ENCODE results near the gene C4orf17. TPM values are rescaled to one million over a fixed set of nuclear protein-coding genes. Genes with fewer than 3 reads are reported as not detected.

Gene C4orf17
- total RNA-seq = 1 to 10 TPM in 1 of 2 donors, not detected in 1; 2.0 TPM

GRCh38 chr4:99510721-99511120 is at the start of gene C4orf17:
C4orf17 (plus strand) TSS chr4:99511021; CDS start chr4:99513082, 2,061 bp downstream.
- no peak for DNase-seq (ENCODE audit: low spot score)
- Histone ChIP-seq H3K9me3 (no peaks in the 10 kb centered on the region), H3K4me3 (no peak within 1 kb of the TSS), H3K27me3 (replicated peaks; ENCODE audit: insufficient read depth) (no peaks in the 10 kb centered on the region), H3K27ac (no peak within 1 kb of the TSS), H3K4me1 (replicated peaks) (no peaks in the 10 kb centered on the region), H3K36me3 (no peaks in the 10 kb centered on the region)
- TF ChIP-seq CTCF (IDR thresholded peaks at IDR 0.05) (no peak), POLR2AphosphoS5 (IDR thresholded peaks at IDR 0.05) (no peak), POLR2A (IDR thresholded peaks at IDR 0.05) (no peak)
- intact Hi-C loops (cut with DNase I) = no loop called here
- WGBS = 81% methylated on average over 4 of the region's 4 CpGs

GRCh38 chr4:99461623-99462401 is 49.0 kb upstream of the C4orf17 start:
- Histone ChIP-seq H3K27me3 (replicated peaks; ENCODE audit: insufficient read depth) (no peaks in the 10 kb centered on the region), H3K36me3 (no peaks in the 10 kb centered on the region), H3K9me3 (no peaks in the 10 kb centered on the region), H3K4me1 (replicated peaks) (no peaks in the 10 kb centered on the region), H3K27ac (no peak overlapping the region), H3K4me3 (no peak overlapping the region)
- WGBS = 76% methylated on average over 4 of the region's 4 CpGs
- no peak for DNase-seq (ENCODE audit: low spot score)
- TF ChIP-seq POLR2A (IDR thresholded peaks at IDR 0.05) = no peak
- TF ChIP-seq CTCF (IDR thresholded peaks at IDR 0.05) = no peak
- no peak for TF ChIP-seq POLR2AphosphoS5 (IDR thresholded peaks at IDR 0.05)
- intact Hi-C loops (cut with DNase I) = loop anchor here (5.0 to 10.0 kb wide), 2 partner anchors 467 to 525 kb away; partner anchors contain the start of gene METAP1

GRCh38 chr4:99462875-99463464 is 47.9 kb upstream of the C4orf17 start:
- 31% methylated on average over 4 of the region's 4 CpGs for WGBS
- Histone ChIP-seq H3K27ac (no peak overlapping the region), H3K4me3 (no peak overlapping the region), H3K27me3 (replicated peaks; ENCODE audit: insufficient read depth) (no peaks in the 10 kb centered on the region), H3K4me1 (replicated peaks) (no peaks in the 10 kb centered on the region), H3K9me3 (no peaks in the 10 kb centered on the region), H3K36me3 (no peaks in the 10 kb centered on the region)
- intact Hi-C loops (cut with DNase I) = loop anchor here (5.0 to 10.0 kb wide), 2 partner anchors 468 to 526 kb away; partner anchors contain the start of gene METAP1
- peak; percentile 41 for TF ChIP-seq POLR2AphosphoS5 (IDR thresholded peaks at IDR 0.05)
- no peak for TF ChIP-seq POLR2A (IDR thresholded peaks at IDR 0.05)
- TF ChIP-seq CTCF (IDR thresholded peaks at IDR 0.05) = peak; percentile 50 to 86 (median 78)
- peak; percentile 63 for DNase-seq (ENCODE audit: low spot score)

- H3K27ac ChIP-seq = no peak overlapping the region
- intact Hi-C loops (cut with DNase I) = loop anchor here (5.0 to 10.0 kb wide), 2 partner anchors 469 to 526 kb away; partner anchors contain the start of gene METAP1
- H3K9me3 ChIP-seq = no peaks in the 10 kb centered on the region
- no peaks in the 10 kb centered on the region for H3K36me3 ChIP-seq
- H3K27me3 ChIP-seq (replicated peaks; ENCODE audit: insufficient read depth) = no peaks in the 10 kb centered on the region
- WGBS = 72% methylated on average over 2 of the region's 2 CpGs
- H3K4me1 ChIP-seq (replicated peaks) = no peaks in the 10 kb centered on the region
- no peak for DNase-seq (ENCODE audit: low spot score)
- TF ChIP-seq POLR2A (IDR thresholded peaks at IDR 0.05) (no peak), POLR2AphosphoS5 (IDR thresholded peaks at IDR 0.05) (no peak), CTCF (IDR thresholded peaks at IDR 0.05) (no peak)
- H3K4me3 ChIP-seq = no peak overlapping the region
Observed at GRCh38 chr4:99463566-99463965, 47.3 kb upstream of the C4orf17 start.

Data from prostate gland (tissue), 2 donors.